SK-N-SH treated with all-trans-retinoic acid at 6 μM for 48 hours (cell line): ENCODE results near the gene ABCD2.

Experiments used
- OSR1 ChIP-seq: fragments of 250-450 bp; sonication (Bioruptor Pico); IDR thresholded peaks from 2 replicates; pipeline ENCODE4 v1.8.0; 2022; ENCODE audit warnings: moderate library complexity, mild to moderate bottlenecking, inconsistent platforms
- PPARA ChIP-seq: fragments of 250-450 bp; sonication (Bioruptor Pico); IDR thresholded peaks from 2 replicates; pipeline ENCODE4 v1.5.0; 2020; ENCODE audit warnings: mild to moderate bottlenecking, borderline replicate concordance
- RARB ChIP-seq: fragments of 250-450 bp; sonication (Bioruptor Pico); IDR thresholded peaks from 2 replicates; pipeline ENCODE4 v1.8.0; 2021; ENCODE audit warnings: mild to moderate bottlenecking, moderate library complexity
- TF ChIP-seq, protein P1 (sequence below): fragments of 250-450 bp; sonication (Bioruptor Pico); IDR thresholded peaks from 2 replicates; pipeline ENCODE4 v1.5.1; 2020; ENCODE audit warnings: low read depth, mild to moderate bottlenecking, moderate library complexity

DNA sequence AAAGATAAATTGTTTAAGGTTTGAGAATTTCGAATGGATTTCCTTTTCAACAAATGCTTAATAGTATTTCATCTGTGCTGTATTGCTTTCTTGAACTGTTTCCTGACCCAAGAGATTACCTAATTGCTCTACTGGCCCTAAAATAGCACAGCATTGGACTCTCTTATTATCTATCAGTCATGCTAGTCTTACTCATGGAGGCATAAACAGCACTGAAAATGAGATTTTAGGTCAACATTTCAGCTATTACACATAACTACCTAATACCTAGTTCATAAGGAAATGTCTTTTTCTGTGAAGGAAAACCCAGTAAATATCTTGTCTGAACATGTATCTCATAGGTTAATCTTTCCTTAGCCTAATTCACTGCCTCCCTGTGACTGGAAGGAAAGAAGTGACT, 4.3 kb upstream of the ABCD2 start:
- no peak for TF ChIP-seq OSR1 (CRISPR knock-in tag)
- TF ChIP-seq PPARA (CRISPR knock-in tag), result no peak
- TF ChIP-seq RARB (CRISPR knock-in tag), result no peak
- TF ChIP-seq, protein P1, sequence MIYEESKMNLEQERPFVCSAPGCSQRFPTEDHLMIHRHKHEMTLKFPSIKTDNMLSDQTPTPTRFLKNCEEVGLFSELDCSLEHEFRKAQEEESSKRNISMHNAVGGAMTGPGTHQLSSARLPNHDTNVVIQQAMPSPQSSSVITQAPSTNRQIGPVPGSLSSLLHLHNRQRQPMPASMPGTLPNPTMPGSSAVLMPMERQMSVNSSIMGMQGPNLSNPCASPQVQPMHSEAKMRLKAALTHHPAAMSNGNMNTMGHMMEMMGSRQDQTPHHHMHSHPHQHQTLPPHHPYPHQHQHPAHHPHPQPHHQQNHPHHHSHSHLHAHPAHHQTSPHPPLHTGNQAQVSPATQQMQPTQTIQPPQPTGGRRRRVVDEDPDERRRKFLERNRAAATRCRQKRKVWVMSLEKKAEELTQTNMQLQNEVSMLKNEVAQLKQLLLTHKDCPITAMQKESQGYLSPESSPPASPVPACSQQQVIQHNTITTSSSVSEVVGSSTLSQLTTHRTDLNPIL (CRISPR knock-in tag), result no peak
